Stimulated activated CD8-positive, alpha-beta memory T cell treated with anti-CD3 and anti-CD28 coated beads, Interleukin-15, amount 100 ng/mL, for 24 hours (primary cell): ENCODE results near the gene DLEC1.
"Not testable (repeated sequence)": the region's sequence is repeated elsewhere in the genome, so short reads cannot be mapped to it uniquely, and the experiment has no call there.

Experiments
- DNase-seq: peaks from one replicate; pipeline ENCODE4 v3.0.0-alpha.2; 2020; ENCODE audit warnings: low read depth

The DLEC1 gene

DNA sequence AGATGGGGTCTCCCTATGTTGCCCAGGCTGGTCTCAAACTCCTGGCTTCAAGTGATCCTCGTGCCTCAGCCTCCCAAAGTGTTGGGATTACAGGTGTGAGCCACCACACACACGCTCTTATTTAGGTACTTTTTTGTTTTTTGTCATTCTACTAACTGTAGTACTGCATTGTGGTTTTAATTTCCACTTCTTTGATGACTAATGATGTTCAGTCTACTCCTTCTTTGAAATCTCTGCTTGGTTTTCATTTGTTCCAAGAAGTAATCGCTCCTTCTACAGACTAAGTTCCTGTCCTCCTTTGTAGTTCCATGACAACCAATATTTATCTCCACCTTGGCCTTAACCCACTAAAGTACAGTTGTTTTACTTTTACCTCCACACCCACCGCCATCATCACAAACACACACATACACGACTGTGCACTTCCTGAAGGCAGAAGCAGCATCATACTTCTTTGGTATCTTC lies 529 bp upstream of the DLEC1 start:
- DNase-seq: no peak

DNA sequence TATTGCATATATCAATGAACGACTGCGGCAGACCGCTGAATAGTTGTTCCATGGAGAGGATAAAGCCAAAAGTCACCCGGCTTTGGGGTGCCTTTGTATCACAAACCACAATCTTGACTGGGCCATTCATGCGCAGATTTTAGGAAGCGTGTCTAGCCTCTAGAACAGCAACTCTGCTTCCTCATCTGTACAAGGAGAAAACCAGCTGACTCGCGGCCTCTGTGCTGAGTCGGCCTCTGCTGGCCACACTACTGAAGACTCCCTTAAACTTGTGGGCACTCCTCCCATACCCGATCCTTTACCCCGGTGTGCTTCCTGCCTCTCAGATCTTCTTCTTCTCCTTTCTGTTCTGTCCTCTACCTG lies 872 bp downstream of the DLEC1 start:
- DNase-seq: no peak

DNA sequence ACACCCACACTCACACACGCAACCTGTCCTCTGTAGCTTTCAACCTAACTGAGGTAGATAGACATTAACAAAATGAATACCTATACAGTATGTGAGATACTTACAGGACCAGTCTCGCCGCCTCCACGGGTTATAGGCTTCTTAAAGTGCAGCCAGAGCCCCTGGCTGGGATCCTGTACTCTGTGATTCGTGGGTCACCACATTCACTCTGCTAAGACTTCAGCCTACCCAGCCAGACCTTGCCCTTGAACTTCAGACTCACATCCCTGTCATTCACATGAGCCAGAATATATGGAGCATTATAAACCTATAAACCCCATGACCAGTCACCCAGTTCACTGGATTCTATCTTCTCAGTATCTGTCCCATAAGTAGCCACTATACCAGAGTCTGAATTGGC lies 1.4 kb downstream of the DLEC1 start:
- no peak for DNase-seq

DNA sequence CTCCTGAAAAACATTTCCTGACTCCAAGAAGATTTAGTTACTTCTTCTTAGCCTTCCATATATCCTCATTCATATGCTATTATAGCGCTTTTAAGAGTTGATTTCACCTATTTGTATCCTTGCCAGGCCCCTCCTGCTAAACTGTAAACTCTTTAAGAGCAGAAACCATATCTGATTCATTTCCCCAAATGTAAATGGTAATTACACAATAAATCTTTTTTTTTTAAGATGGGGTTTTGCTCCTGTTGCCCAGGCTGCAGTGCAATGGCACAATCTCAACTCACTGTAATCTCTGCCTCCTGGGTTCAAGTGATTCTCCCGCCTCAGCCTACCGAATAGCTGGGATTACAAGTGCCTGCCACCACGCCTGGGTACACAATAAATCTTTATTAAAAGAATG lies 4.5 kb downstream of the DLEC1 start:
- no peak for DNase-seq

DNA sequence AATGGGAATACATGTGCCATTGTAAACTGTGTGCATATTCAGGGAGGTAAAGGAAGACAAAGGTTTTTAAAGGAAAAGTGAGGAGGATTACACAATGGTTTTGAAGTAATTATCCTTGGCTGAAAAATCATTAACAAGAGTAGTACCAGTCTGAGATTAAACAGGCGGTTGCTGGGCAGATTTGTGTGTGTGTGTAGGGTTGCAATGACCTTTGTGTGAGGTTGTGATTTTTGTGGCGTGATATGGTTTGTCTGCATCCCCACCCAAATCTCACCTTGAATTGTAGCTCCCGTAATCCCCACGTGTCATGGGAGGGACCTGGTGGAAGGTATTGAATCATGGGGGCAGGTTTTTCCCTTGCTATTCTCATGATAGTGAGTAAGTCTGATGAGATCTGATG lies 7.0 kb downstream of the DLEC1 start:
- no peak for DNase-seq

DNA sequence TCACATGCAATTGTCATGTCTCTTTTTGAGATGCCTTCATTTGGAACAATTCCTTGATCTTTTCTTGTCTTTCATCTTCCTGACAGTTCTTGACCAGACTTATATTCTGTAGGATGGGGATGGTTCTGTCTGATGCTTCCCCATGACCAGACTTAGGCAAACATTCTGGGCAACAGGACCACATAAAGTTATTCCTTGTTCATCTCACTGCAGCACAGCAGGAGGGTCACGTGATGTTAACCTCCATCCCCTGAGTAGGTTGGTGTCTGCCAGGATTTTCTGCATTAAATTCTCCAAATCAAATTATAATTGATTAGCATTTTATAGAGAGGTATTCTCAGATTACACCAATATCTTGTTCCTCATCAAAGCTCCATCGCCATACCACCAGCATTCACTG lies 7.8 kb downstream of the DLEC1 start:
- DNase-seq: no peak

DNA sequence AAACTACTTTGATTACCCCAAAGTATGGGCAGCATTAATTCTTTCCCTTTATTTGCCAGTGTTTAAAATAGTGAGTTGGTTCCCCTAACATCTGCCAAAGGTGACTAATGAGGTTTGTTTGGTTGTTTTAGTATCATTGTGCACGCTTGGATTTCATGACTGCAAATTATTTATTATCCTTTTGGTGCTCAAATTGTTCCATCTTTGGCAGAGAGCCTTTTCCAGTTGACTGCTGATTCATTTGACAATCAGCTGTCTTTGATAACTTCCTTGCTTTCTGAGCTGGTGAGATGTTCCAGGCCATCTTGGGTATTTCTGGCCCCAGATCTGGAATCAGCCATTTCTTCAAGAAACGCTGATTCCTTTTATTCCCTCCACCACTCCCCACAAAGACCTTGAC lies 8.9 kb downstream of the DLEC1 start:
- no peak for DNase-seq

DNA sequence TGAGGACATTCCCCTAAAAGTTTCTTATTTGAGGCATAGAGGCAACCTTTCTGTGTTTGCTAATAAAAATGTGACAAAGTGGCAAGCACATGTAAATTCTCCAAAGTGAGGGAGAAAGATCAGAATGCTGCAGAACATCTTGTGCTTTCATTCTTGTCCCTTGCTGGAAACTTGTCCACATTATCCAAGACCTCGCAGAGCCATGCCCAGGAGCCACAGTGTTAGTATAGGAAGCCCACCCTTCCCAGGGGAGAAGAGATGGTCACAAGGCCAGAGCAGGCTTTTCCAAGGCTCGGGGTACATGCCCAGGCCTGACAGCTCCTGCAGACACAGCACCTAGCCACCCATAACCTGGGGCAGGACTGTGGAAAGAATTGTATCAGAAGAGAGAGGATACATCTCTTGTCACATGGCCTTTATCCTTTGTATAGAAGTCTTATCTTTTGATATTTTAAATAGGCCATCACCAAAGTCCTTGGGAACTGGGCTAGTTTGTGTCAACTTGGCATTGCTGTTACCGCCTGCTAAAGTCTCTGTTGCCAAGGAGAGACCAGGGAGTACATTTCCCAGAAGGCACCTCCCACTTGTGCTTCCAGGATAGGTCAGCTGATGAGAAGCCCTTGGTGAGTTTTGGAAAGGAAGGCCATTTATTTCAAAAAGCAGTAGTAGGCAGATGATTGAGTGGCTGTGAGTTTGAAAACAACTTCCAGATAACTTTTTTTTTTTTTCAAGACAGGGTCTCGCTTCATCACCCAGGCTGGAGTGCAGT lies 10.5 kb downstream of the DLEC1 start:
- no peak for DNase-seq

DNA sequence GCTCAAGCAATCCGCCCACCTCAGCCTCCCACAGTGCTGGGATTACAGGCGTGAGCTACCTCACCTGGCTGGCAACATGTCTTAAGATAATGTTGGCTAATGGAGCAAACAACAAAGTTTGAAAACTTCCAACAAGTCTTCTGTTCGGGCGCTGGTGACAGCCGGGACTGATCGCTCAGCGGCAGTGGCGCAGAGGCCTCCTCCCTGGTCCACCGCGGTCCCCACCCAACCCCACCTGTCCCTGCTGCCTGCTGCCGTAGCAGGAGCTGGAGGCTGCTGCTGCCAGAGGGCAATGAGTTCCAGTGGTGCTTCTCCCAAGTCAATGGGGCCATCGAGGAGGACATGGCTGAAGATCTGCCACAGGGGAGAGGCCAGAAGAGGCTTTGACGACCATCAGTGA lies 12.1 kb downstream of the DLEC1 start:
- DNase-seq: no peak

DNA sequence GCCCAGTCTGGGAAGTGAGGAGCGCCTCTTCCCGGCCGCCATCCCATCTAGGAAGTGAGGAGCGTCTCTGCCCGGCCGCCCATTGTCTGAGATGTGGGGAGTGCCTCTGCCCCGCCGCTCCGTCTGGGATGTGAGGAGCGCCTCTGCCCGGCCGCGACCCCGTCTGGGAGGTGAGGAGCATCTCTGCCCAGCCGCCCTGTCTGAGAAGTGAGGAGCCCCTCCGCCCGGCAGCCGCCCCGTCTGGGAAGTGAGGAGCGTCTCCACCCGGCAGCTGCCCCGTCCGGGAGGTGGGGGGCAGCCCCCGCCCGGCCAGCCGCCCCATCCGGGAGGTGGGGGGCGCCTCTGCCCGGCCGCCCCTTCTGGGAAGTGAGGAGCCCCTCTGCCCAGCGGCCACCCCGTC lies 14.3 kb downstream of the DLEC1 start:
- DNase-seq: not testable (repeated sequence)

DNA sequence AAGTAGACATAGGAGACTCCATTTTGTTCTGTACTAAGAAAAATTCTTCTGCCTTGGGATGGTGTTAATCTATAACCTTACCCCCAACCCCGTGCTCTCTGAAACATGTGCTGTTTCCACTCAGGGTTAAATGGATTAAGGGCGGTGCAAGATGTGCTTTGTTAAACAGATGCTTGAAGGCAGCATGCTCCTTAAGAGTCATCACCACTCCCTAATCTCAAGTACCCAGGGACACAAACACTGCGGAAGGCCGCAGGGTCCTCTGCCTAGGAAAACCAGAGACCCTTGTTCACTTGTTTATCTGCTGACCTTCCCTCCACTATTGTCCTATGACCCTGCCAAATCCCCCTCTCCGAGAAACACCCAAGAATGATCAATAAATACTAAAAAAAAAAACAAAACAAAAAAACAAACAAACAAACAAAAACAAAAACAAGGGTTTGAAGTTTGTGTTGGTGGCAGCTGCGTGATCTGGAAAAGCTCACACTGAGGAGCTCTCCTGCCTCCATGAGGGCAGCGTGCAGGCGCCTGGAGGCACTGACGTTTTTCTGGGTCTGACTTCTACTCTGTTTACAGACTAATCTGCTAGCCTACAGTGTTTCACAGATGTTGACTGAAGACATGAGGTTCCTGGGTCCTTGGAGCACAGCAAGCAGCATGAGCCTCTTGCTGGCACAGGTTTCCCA lies 14.9 kb downstream of the DLEC1 start:
- DNase-seq: not testable (repeated sequence)

DNA sequence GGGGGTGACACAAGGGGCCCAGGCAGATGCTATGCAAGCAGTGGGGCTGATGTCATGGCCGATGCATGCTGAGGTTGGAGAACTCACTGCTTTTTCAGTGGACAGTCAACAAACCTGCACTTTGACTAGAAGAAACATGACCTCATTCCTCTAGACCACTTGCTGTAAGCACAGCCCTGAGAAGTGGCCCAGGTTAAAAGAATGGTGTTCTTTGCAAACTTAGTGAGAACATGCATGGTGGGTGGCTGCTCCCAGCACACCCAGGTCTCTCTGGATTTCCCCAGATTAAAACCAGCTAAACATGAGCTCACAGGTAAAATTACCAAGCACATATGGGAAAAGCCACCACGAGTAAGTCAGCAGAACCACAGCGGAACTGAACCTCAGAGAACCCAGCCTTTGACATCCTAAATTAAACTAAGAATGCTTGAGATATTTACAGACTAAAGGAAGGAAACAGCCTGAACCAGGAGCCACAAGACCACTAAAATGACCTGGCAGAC lies 15.5 kb downstream of the DLEC1 start:
- DNase-seq: no peak

DNA sequence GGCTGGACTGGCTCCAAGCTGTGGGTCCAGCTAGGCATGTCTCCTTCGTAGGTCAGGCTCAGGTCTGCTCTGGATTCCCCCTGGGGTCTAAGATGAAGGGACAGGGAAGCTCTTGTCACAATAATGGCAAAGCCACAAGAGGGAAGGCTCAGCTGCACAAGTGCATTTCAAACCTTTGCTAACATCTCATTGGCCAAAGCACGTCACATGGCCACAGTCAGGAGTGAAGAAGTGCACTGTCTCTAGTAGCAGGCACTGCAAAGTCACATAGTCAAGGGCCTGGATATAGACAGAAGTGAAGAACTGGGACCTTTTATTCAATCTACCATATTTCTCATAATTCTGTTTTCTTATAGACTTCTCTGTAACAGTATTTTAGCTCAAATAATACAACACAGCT lies 20.1 kb downstream of the DLEC1 start:
- DNase-seq: no peak

DNA sequence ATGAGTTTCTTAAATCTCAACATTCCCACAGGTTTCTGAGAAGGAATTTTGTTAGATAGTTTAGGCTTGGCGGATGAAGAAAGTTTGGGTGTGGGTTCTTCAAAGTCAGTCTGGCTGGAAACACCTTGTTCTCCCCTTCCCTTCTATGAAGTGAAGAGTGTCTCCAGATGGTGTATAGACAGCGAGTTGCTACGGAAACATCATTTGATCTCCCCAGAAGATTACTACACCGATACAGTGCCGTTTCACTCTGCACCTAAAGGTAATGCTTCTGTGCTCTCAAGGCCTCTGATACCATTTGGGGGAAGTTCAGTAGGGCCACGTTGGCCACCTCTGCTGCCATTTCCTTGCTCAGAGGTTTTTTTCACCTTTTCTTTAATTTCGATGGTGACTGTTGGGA lies 20.6 kb downstream of the DLEC1 start:
- no peak for DNase-seq

DNA sequence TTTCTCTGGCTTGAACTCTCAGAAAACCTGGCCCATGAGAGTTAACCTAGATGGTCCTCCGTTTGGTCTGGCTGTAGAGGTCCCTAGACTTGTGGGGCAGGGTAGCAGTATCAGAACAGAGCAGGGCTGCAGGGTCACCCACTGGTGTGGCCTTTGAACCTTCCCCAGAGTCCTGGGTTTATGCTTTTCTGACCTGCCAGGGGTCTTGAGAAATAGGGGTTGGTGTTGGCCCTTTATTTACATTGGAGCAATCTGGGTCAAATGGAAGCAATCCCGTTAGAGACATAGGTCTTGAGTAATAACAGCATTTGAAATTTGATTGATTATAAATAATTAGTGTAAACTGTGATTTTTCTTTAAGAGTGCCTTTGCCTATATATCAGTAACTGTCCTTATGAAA lies 23.8 kb downstream of the DLEC1 start:
- no peak for DNase-seq

DNA sequence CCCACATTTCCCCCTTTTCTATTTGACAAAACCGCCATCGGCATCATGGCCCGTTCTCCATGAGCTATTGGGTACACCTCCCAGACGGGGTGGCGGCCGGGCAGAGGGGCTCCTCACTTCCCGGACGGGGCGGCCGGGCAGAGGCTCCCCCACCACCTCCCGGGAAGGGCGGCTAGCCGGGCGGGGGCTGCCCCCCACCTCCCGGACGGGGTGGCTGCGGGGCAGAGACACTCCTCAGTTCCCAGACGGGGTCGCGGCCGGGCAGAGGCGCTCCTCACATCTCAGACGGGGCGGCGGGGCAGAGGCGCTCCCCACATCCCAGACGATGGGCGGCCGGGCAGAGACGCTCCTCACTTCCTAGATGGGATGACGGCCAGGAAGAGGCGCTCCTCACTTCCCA lies 25.4 kb downstream of the DLEC1 start:
- DNase-seq: not testable (repeated sequence)

DNA sequence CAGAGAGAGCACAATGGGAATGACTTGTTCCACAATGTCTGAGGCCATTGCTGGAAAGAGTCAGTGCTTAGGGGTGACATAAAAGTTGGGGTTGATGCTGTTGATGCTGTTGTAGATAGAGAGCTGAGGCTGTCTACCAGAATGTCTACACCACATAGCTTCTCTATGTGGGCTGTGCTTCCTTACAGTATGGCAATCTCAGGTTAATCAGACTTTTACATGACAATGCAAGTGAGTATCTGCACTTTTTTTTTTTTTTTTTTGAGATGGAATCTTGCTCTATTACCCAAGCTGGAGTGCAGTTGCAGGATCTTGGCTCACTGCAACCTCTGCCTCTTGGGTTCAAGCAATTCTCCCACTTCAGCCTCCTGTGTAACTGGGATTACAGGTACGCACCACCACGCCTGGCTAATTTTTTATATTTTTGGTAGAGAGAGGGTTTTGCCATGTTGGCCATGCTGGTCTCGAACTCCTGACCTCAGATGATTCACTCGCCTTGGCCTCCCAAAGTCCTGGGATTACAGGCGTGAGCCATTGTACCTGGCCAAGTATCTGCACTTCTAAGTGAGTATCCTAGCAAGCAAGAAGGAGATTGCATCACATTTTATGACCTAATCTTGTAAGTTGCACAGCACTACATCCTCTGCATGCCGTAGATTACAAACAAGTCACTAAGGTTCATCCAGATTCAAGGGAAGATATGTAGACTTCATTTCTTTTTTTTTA lies 28.7 kb downstream of the DLEC1 start:
- no peak for DNase-seq

DNA sequence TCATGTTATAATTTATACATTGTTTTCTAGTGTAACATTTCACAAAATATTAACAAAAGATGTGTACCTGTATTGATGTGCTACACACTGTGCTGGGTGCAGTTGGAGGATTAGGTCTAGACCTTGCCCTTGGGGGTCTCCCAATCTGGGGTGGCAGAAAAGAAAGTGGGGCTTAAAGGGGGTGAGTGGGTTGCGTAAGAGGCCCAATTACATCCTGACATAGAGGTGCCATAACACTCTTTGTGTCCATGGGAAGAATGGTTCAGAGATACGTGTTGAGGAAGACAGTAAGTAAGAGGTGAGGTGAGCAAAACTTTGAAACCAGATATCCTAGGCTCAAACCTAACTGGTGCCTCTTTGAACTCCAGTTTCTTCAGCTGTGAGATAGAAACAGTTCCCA lies 31.0 kb downstream of the DLEC1 start:
- DNase-seq: no peak

DNA sequence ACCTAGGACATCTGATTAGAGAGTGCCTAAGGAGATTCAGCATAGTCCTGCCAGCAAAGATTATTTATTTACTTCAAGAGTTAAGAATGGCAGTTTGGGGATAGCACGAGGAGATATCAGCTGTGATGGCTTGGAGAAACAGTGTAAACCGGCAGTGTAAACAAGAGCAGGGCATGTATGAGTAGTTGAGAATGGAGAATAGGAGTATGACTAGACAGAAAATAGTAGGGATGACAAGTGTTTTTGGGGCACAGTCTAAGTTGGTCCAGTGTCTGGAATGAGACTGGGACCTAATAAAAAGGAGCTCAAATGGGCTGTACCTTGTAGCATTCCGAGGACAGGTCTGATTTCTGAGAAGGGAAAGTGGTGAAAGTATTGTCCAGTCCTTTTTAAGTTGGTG lies 38.1 kb downstream of the DLEC1 start:
- not testable (repeated sequence) for DNase-seq

DNA sequence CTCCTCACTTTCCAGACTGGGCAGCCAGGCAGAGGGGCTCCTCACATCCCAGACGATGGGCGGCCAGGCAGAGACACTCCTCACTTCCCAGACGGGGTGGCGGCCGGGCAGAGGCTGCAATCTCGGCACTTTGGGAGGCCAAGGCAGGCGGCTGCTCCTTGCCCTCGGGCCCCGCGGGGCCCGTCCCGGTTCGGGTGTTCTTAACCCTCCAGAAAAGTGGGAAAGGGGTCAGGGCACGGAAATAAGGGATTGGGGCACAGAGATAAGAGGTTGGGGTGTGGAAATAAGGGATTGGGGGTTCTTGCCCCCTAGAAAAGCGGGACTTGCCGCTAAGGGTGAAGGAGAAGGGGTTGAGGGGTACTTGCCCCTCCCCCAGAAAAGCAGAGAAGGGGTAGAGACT lies 43.3 kb downstream of the DLEC1 start:
- DNase-seq: not testable (repeated sequence)

DNA sequence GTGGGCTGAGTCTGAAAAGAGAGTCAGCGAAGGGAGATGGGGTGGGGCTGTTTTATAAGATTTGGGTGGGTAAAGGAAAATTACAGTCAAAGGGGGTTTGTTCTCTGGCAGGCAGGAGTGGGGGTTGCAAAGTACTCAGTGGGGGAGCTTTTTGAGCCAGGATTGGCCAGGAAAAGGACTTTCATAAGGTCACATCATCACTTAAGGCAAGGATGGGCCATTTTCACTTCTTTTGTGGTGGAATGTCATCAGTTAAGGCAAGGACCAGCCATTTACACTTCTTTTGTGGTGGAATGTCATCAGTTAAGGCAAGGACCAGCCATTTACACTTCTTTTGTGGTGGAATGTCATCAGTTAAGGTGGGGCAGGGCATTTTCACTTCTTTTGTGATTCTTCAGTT lies 44.2 kb downstream of the DLEC1 start:
- not testable (repeated sequence) for DNase-seq

DNA sequence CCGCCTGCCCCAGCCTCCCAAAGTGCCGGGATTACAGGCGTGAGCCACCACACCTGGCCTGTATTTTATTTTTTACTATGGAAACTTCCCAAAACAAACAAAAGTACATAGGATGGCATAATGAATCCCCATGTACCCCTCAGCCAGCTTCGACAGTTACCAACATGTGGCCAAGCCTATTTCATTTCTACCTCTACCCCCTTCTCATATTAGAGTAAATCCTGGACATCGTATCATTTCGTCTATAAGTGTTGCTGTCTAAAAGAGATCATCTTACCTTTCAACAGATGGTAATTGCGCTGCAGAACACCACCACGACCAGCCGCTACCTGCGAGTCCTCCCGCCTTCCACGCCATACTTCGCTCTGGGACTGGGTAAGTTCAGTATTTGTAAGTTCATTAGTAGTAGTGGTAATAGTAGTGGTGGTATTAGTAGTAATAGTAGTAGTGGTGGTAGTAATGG lies 44.9 kb downstream of the DLEC1 start:
- no peak for DNase-seq
